Peyer's patch (tissue), 4 donors: Measurements from ENCODE around the gene POLR2F.

Source experiments
- POLR2A ChIP-seq, 2 donors: fragments of 450-650 bp; IDR thresholded peaks; one replicate each; pipeline ENCODE4 v1.5.1; 2017; ENCODE audit warnings: antibody characterized with exemption in 2 of 2, mild to moderate bottlenecking in 2 of 2, moderate library complexity in 2 of 2
- TF ChIP-seq, protein P1 (sequence below), 6 experiments: fragments of 450-650 bp in 4 of 6; fragments of 200-600 bp in 2 of 6; sonication (generic) in 1 of 6; IDR thresholded peaks; one replicate each; pipeline ENCODE4 v1.5.1; 2017 to 2019; ENCODE audit warnings: antibody characterized with exemption in 6 of 6, mild to moderate bottlenecking in 3 of 6, moderate library complexity in 1 of 6

- TF ChIP-seq, protein P1, sequence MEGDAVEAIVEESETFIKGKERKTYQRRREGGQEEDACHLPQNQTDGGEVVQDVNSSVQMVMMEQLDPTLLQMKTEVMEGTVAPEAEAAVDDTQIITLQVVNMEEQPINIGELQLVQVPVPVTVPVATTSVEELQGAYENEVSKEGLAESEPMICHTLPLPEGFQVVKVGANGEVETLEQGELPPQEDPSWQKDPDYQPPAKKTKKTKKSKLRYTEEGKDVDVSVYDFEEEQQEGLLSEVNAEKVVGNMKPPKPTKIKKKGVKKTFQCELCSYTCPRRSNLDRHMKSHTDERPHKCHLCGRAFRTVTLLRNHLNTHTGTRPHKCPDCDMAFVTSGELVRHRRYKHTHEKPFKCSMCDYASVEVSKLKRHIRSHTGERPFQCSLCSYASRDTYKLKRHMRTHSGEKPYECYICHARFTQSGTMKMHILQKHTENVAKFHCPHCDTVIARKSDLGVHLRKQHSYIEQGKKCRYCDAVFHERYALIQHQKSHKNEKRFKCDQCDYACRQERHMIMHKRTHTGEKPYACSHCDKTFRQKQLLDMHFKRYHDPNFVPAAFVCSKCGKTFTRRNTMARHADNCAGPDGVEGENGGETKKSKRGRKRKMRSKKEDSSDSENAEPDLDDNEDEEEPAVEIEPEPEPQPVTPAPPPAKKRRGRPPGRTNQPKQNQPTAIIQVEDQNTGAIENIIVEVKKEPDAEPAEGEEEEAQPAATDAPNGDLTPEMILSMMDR (IDR thresholded peaks at IDR 0.05): no peak
- no peak for TF ChIP-seq POLR2A (IDR thresholded peaks at IDR 0.05)
Measured at GRCh38 chr22:37943825-37944198, 9.7 kb upstream of the POLR2F start.
